Natural killer cell (primary cell): ENCODE data around the gene LIME1. TPM values are rescaled to one million over a fixed set of nuclear protein-coding genes. Genes with fewer than 3 reads are reported as not detected.

ENCODE experiments used
- ATAC-seq, 3 donors: fragments of 150-1000 bp in 2 of 3; fragments of 200-7000 bp in 1 of 3; cut with Tn5 transposase; 1 replicate in 1 of 3; 2 replicates in 2 of 3; pipeline ENCODE4 v1.10.0; 2021; ENCODE audit warnings: mild to moderate bottlenecking in 2 of 3, moderate library complexity in 2 of 3
- DNase-seq, 2 donors: peaks; one replicate each; pipeline versions ENCODE4 v3.0.0 to v3.0.0-alpha.2; 2013 to 2021; ENCODE audit warnings: mixed read lengths in 1 of 2
- H3K27ac ChIP-seq: one replicate; pipeline ENCODE4 v1.5.1; 2013; ENCODE audit warnings: mild to moderate bottlenecking, low read length
- H3K27me3 ChIP-seq: one replicate; pipeline ENCODE4 v1.6.1; 2013; ENCODE audit warnings: low read length; ENCODE audit not compliant: control insufficient read depth, insufficient read depth
- H3K36me3 ChIP-seq: one replicate; pipeline ENCODE4 v1.6.1; 2013; ENCODE audit warnings: low read length; ENCODE audit not compliant: control insufficient read depth, insufficient read depth
- H3K4me1 ChIP-seq: one replicate; pipeline ENCODE4 v1.6.1; 2013; ENCODE audit warnings: low read length; ENCODE audit not compliant: control insufficient read depth, insufficient read depth
- H3K4me3 ChIP-seq: one replicate; pipeline ENCODE4 v1.5.1; 2013; ENCODE audit warnings: low read length
- H3K9me3 ChIP-seq: one replicate; pipeline ENCODE4 v1.6.1; 2013; ENCODE audit warnings: low read length; ENCODE audit not compliant: control insufficient read depth, insufficient read depth
- H3K27ac Mint-ChIP-seq, 2 donors: one replicate each; pipeline ENCODE4 v1.8.0; 2022; ENCODE audit warnings: mild to moderate bottlenecking in 2 of 2, mixed read lengths in 2 of 2, moderate library complexity in 1 of 2
- H3K27me3 Mint-ChIP-seq, 2 donors: one replicate each; pipeline ENCODE4 v1.8.0; 2022; ENCODE audit warnings: low read depth in 2 of 2, mixed read lengths in 2 of 2
- H3K36me3 Mint-ChIP-seq: one replicate; pipeline ENCODE4 v1.8.0; 2022; ENCODE audit warnings: mixed read lengths
- H3K4me1 Mint-ChIP-seq, 2 donors: one replicate each; pipeline ENCODE4 v1.8.0; 2022; ENCODE audit warnings: mixed read lengths in 2 of 2
- H3K4me3 Mint-ChIP-seq: one replicate; pipeline ENCODE4 v1.8.0; 2022; ENCODE audit warnings: mild to moderate bottlenecking, moderate library complexity, mixed read lengths
- H3K9me3 Mint-ChIP-seq, 2 donors: one replicate each; pipeline ENCODE4 v1.8.0; 2022; ENCODE audit warnings: mixed read lengths in 2 of 2
- CTCF ChIP-seq: fragments of 200-600 bp; IDR thresholded peaks from one replicate; pipeline ENCODE4 v1.8.0; 2022; ENCODE audit warnings: antibody characterized with exemption
- WGBS: methylation state at CpG from one replicate; pipeline ENCODE4 v1.1.7; 2013; ENCODE audit warnings: missing lambda C conversion rate; ENCODE audit not compliant: insufficient coverage; 5-methylcytosine and 5-hydroxymethylcytosine counted together
- intact Hi-C: fragments of 100-400 bp; cut with micrococcal nuclease; formaldehyde crosslinking; loops from one replicate; pipeline ENCODE4 v1.14.2; 2022
- total RNA-seq, 4 donors: library from RNA; stranded (reverse); fragments of 120-200 nt in 1 of 4; gene quantifications; one replicate each; pipeline versions ENCODE4 v1.2.3 to v1.2.4, GENCODE V29; 2013 to 2022

Gene LIME1
- total RNA-seq, 3 donors from 2014 or later (not counting 1 experiment from before 2014, with no cell fraction given): 86.5 to 94.4 (median 91.7) TPM

GRCh38 chr20:63740627-63741353 lies 4.3 kb downstream of the LIME1 start:
- Mint-ChIP-seq H3K4me3 (peak overlapping the region; percentile 73), H3K27ac (no peak overlapping the region), H3K27me3 (no peaks in the 10 kb centered on the region), H3K9me3 (no peaks in the 10 kb centered on the region), H3K4me1 (peaks cover 6 to 29% of the 10 kb centered on the region in 2 donors), H3K36me3 (no peaks in the 10 kb centered on the region)
- Histone ChIP-seq H3K9me3 (no peaks in the 10 kb centered on the region), H3K36me3 (peaks cover 12% of the 10 kb centered on the region), H3K27ac (peak overlapping the region; percentile 11), H3K27me3 (no peaks in the 10 kb centered on the region), H3K4me1 (peaks cover 47% of the 10 kb centered on the region), H3K4me3 (peak overlapping the region; percentile 45)
- 19% methylated on average over 29 of the region's 29 CpGs for WGBS
- ATAC-seq (peak in 1 of 3 donors; percentile 11), DNase-seq (peak in 1 of 2 donors; percentile 71)
- intact Hi-C loops: loop anchor here (5.0 kb wide), 1 partner anchor 33 kb away; the partner anchor contains the start of genes ARFRP1 and ZGPAT
- TF ChIP-seq CTCF: no peak

- TF ChIP-seq CTCF: no peak
- Mint-ChIP-seq H3K36me3 (no peaks in the 10 kb centered on the region), H3K27ac (no peak overlapping the region), H3K27me3 (no peaks in the 10 kb centered on the region), H3K9me3 (no peaks in the 10 kb centered on the region), H3K4me3 (peak overlapping the region; percentile 37), H3K4me1 (peaks cover under 1 to 24% of the 10 kb centered on the region in 2 donors)
- ATAC-seq: no peak
- H3K36me3 ChIP-seq: peaks cover 12% of the 10 kb centered on the region
- no peaks in the 10 kb centered on the region for H3K9me3 ChIP-seq
- no peak overlapping the region for H3K4me3 ChIP-seq
- 86% methylated on average over 6 of the region's 6 CpGs for WGBS
- no peak overlapping the region for H3K27ac ChIP-seq
- intact Hi-C loops: loop anchor here (5.0 kb wide), 1 partner anchor 34 kb away; the partner anchor contains the start of genes ARFRP1 and ZGPAT
- DNase-seq: no peak
- H3K27me3 ChIP-seq: no peaks in the 10 kb centered on the region
- peaks cover 42% of the 10 kb centered on the region for H3K4me1 ChIP-seq
Observed at GRCh38 chr20:63741354-63741675, 4.9 kb downstream of the LIME1 start.

- intact Hi-C loops: loop anchor here (5.0 kb wide), 1 partner anchor 35 kb away; the partner anchor contains the start of genes ARFRP1 and ZGPAT
- Mint-ChIP-seq H3K36me3 (no peaks in the 10 kb centered on the region), H3K9me3 (no peaks in the 10 kb centered on the region), H3K4me3 (peak overlapping the region; percentile 37), H3K27ac (no peak overlapping the region), H3K27me3 (no peaks in the 10 kb centered on the region), H3K4me1 (peaks cover 0 to 19% of the 10 kb centered on the region in 2 donors)
- ATAC-seq (no peak), DNase-seq (no peak)
- H3K4me1 ChIP-seq: peaks cover 36% of the 10 kb centered on the region
- H3K9me3 ChIP-seq: no peaks in the 10 kb centered on the region
- H3K4me3 ChIP-seq: no peak overlapping the region
- H3K27ac ChIP-seq: no peak overlapping the region
- H3K27me3 ChIP-seq: no peaks in the 10 kb centered on the region
- 97% methylated on average over 30 of the region's 30 CpGs for WGBS
- H3K36me3 ChIP-seq: peaks cover 12% of the 10 kb centered on the region
- no peak for TF ChIP-seq CTCF
Observed at GRCh38 chr20:63741676-63742380, 5.4 kb downstream of the LIME1 start.
